PFSK-1 (cell line): Measurements from ENCODE around the gene BCAS3.

ENCODE experiments used
- FOXP2 ChIP-seq: optimal IDR thresholded peaks from 2 replicates; pipeline ENCODE3; 2011; ENCODE audit warnings: borderline replicate concordance, control low read depth, inconsistent platforms; ENCODE audit not compliant: insufficient read depth; ENCODE audit errors: extremely low read length, extremely low read depth
- POLR2AphosphoS5 ChIP-seq: IDR thresholded peaks from 2 replicates; pipeline ENCODE4 v1.6.1; 2012; ENCODE audit warnings: low read depth, mild to moderate bottlenecking, control low read depth, low read length, moderate library complexity
- REST ChIP-seq, 2 experiments: IDR thresholded peaks; 2 replicates each; pipeline versions ENCODE4 v1.6.1 to v1.8.0; 2011 to 2012; ENCODE audit warnings: low read depth in 2 of 2, low read length in 2 of 2, control low read depth in 1 of 2, inconsistent platforms in 1 of 2, mild to moderate bottlenecking in 1 of 2, moderate library complexity in 1 of 2; ENCODE audit not compliant: insufficient read depth in 1 of 2
- SIN3A ChIP-seq: IDR thresholded peaks from 2 replicates; pipeline ENCODE4 v1.6.1; 2012; ENCODE audit warnings: mild to moderate bottlenecking, low read length, moderate library complexity, borderline replicate concordance; ENCODE audit not compliant: insufficient read depth
- TAF1 ChIP-seq: IDR thresholded peaks from 2 replicates; pipeline ENCODE4 v1.6.1; 2012; ENCODE audit warnings: low read length, control low read depth, borderline replicate concordance; ENCODE audit not compliant: insufficient read depth

BCAS3 gene

GRCh38 chr17:60675997-60676396 is 1.7 kb upstream of the BCAS3 start:
- TF ChIP-seq REST (IDR thresholded peaks at IDR 0.05; ENCODE audit: insufficient read depth in 1 of 2, low read depth in 2 of 2, low read length in 2 of 2) (no peak), SIN3A (no peak), TAF1 (no peak), FOXP2 (no peak), POLR2AphosphoS5 (no peak)

GRCh38 chr17:60676758-60677307 is 818 bp upstream of the BCAS3 start:
- TF ChIP-seq FOXP2 (no peak), POLR2AphosphoS5 (no peak), REST (IDR thresholded peaks at IDR 0.05; ENCODE audit: insufficient read depth in 1 of 2, low read depth in 2 of 2, low read length in 2 of 2) (no peak), SIN3A (no peak), TAF1 (peak; percentile 0; the same call in 1 of the 2 replicates)

GRCh38 chr17:60678118-60678444 is 430 bp downstream of the BCAS3 start:
- TF ChIP-seq FOXP2 = no peak
- TF ChIP-seq SIN3A = no peak
- TF ChIP-seq REST (IDR thresholded peaks at IDR 0.05; ENCODE audit: insufficient read depth in 1 of 2, low read depth in 2 of 2, low read length in 2 of 2) = no peak

GRCh38 chr17:60679287-60679686 is 1.6 kb downstream of the BCAS3 start:
- TF ChIP-seq FOXP2 (no peak), POLR2AphosphoS5 (no peak), TAF1 (no peak)

GRCh38 chr17:60680754-60681153 is 3.1 kb downstream of the BCAS3 start:
- TF ChIP-seq TAF1 = no peak
- no peak for TF ChIP-seq FOXP2
- TF ChIP-seq SIN3A = no peak
- no peak for TF ChIP-seq REST (IDR thresholded peaks at IDR 0.05; ENCODE audit: insufficient read depth in 1 of 2, low read depth in 2 of 2, low read length in 2 of 2)
- no peak for TF ChIP-seq POLR2AphosphoS5
